SK-N-SH (cell line): ENCODE data around the gene CCR6. TPM values are rescaled to one million over a fixed set of nuclear protein-coding genes. Genes with fewer than 3 reads are reported as not detected.

Experiments
- CTCF ChIA-PET: fragments of 300-600, 350-600 bp; formaldehyde crosslinking; extraction: SDS; loops from one replicate; lab custom pipeline; 2021; lab: Yijun Ruan, JAX
- POLR2A ChIA-PET: fragments of 350-600 bp; sonication (Branson Sonifier 250); formaldehyde crosslinking; extraction: SDS; loops from one replicate; lab custom pipeline; 2020; ENCODE audit warnings: antibody characterized with exemption, inconsistent platforms; lab: Yijun Ruan, JAX
- DNase-seq: peaks from one replicate; pipeline ENCODE4 v3.0.0; 2012
- H2AFZ ChIP-seq: fragments of 200-600 bp; sonication (generic); 2 replicates; pipeline ENCODE4 v1.8.1; 2016; ENCODE audit warnings: antibody characterized with exemption, mild to moderate bottlenecking, low read depth
- H3F3A ChIP-seq: fragments of 200-600 bp; sonication (generic); replicated peaks from 2 replicates; pipeline ENCODE3; 2016; ENCODE audit warnings: antibody characterized with exemption, mild to moderate bottlenecking; ENCODE audit not compliant: insufficient read depth
- H3K27ac ChIP-seq, 2 experiments: fragments of 200-500 bp in 1 of 2; fragments of 200-600 bp in 1 of 2; sonication (Bioruptor generic) in 1 of 2; sonication (generic), shearing (Covaris generic) in 1 of 2; 2 replicates each; pipeline versions ENCODE4 v1.5.1 to v1.6.1; 2014 to 2016; ENCODE audit warnings: low read depth in 2 of 2, inconsistent platforms in 1 of 2, low read length in 1 of 2, mild to moderate bottlenecking in 1 of 2, mixed read lengths in 1 of 2
- H3K27me3 ChIP-seq: fragments of 200-600 bp; sonication (generic), shearing (Covaris generic); 2 replicates; pipeline ENCODE4 v1.6.1; 2016; ENCODE audit warnings: mixed run types; ENCODE audit not compliant: insufficient read depth
- H3K36me3 ChIP-seq, 2 experiments: fragments of 200-500 bp in 1 of 2; fragments of 200-600 bp in 1 of 2; sonication (Bioruptor generic) in 1 of 2; sonication (generic) in 1 of 2; replicated peaks in 1 of 2; 2 replicates each; pipeline versions ENCODE3 to v1.5.1; 2014 to 2016; ENCODE audit warnings: low read length in 1 of 2, mild to moderate bottlenecking in 1 of 2; ENCODE audit not compliant: insufficient read depth in 2 of 2, control insufficient read depth in 1 of 2
- H3K4me1 ChIP-seq, 2 experiments: fragments of 200-500 bp in 1 of 2; fragments of 200-600 bp in 1 of 2; sonication (Bioruptor generic) in 1 of 2; sonication (generic), shearing (Covaris generic) in 1 of 2; 2 replicates each; pipeline versions ENCODE4 v1.5.1 to v1.6.1; 2014 to 2016; ENCODE audit warnings: low read depth in 1 of 2, low read length in 1 of 2, mixed run types in 1 of 2; ENCODE audit not compliant: insufficient read depth in 2 of 2, control insufficient read depth in 1 of 2
- H3K4me2 ChIP-seq: fragments of 200-600 bp; sonication (generic), shearing (Covaris generic); 2 replicates; pipeline ENCODE4 v1.6.1; 2017; ENCODE audit warnings: mixed run types
- H3K4me3 ChIP-seq, 2 experiments: fragments of 200-500 bp in 1 of 2; fragments of 200-600 bp in 1 of 2; sonication (Bioruptor generic) in 1 of 2; sonication (generic), shearing (Covaris generic) in 1 of 2; 2 replicates each; pipeline versions ENCODE4 v1.5.1 to v1.8.1; 2014 to 2016; ENCODE audit warnings: low read depth in 2 of 2, inconsistent platforms in 1 of 2, low read length in 1 of 2, mild to moderate bottlenecking in 1 of 2, mixed read lengths in 1 of 2, moderate library complexity in 1 of 2
- H3K79me2 ChIP-seq: fragments of 200-600 bp; sonication (generic); 2 replicates; pipeline ENCODE4 v1.8.1; 2017; ENCODE audit warnings: mild to moderate bottlenecking; ENCODE audit not compliant: insufficient read depth
- H3K9ac ChIP-seq: fragments of 200-600 bp; sonication (generic); 2 replicates; pipeline ENCODE4 v1.6.1; 2017; ENCODE audit warnings: mixed run types
- H3K9me2 ChIP-seq: fragments of 200-600 bp; sonication (generic); 2 replicates; pipeline ENCODE4 v1.6.1; 2017; ENCODE audit warnings: mixed run types
- H3K9me3 ChIP-seq: fragments of 200-600 bp; sonication (generic); 2 replicates; pipeline ENCODE4 v1.6.1; 2017; ENCODE audit warnings: mixed run types, mild to moderate bottlenecking, moderate library complexity
- H4K20me1 ChIP-seq: fragments of 200-600 bp; sonication (generic); 2 replicates; pipeline ENCODE4 v1.6.1; 2017; ENCODE audit warnings: mild to moderate bottlenecking, mixed run types; ENCODE audit not compliant: insufficient read depth
- CHD2 ChIP-seq: fragments of 150-350 bp; IDR thresholded peaks from 2 replicates; pipeline ENCODE4 v1.6.1; 2018; ENCODE audit warnings: low read length; ENCODE audit not compliant: partially characterized antibody
- CTCF ChIP-seq: fragments of 200-600 bp; sonication (generic); IDR thresholded peaks from 2 replicates; pipeline ENCODE4 v1.6.1; 2017; ENCODE audit warnings: antibody characterized with exemption, mild to moderate bottlenecking, moderate library complexity
- ELF1 ChIP-seq: IDR thresholded peaks from 2 replicates; pipeline ENCODE4 v1.4.0; 2012
- EZH2phosphoT487 ChIP-seq: fragments of 200-600 bp; sonication (generic); IDR thresholded peaks from 2 replicates; pipeline ENCODE4 v1.6.1; 2017; ENCODE audit warnings: low read depth, mixed run types, mild to moderate bottlenecking, antibody characterized with exemption, moderate library complexity, borderline replicate concordance
- FOSL2 ChIP-seq: IDR thresholded peaks from 2 replicates; pipeline ENCODE4 v1.4.0; 2012; ENCODE audit warnings: low read depth, mild to moderate bottlenecking, moderate library complexity, borderline replicate concordance
- FOXM1 ChIP-seq: IDR thresholded peaks from 2 replicates; pipeline ENCODE4 v1.4.0; 2012; ENCODE audit warnings: low read depth, mild to moderate bottlenecking
- GATA2 ChIP-seq: sonication (generic); formaldehyde crosslinking; IDR thresholded peaks from 2 replicates; pipeline ENCODE4 v1.5.0; 2020; ENCODE audit warnings: mild to moderate bottlenecking, missing genetic modification reagents
- MAX ChIP-seq: IDR thresholded peaks from 2 replicates; pipeline ENCODE4 v1.4.0; 2012; ENCODE audit warnings: low read depth
- MXI1 ChIP-seq: IDR thresholded peaks from 2 replicates; pipeline ENCODE4 v1.6.1; 2012; ENCODE audit warnings: mild to moderate bottlenecking, low read depth, low read length, improper control_type of control experiment
- NFIC ChIP-seq: IDR thresholded peaks from 2 replicates; pipeline ENCODE4 v1.4.0; 2012; ENCODE audit warnings: borderline replicate concordance
- PBX3 ChIP-seq: IDR thresholded peaks from 2 replicates; pipeline ENCODE4; 2012
- RCOR1 ChIP-seq: fragments of 150-350 bp; IDR thresholded peaks from 2 replicates; pipeline ENCODE4 v1.6.1; 2017; ENCODE audit warnings: antibody characterized with exemption, low read length
- RFX5 ChIP-seq: IDR thresholded peaks from 2 replicates; pipeline ENCODE4 v1.6.1; 2012; ENCODE audit warnings: mild to moderate bottlenecking, improper control_type of control experiment, low read length
- RXRA ChIP-seq: IDR thresholded peaks from 2 replicates; pipeline ENCODE4 v1.4.0; 2012; ENCODE audit warnings: low read depth, mild to moderate bottlenecking, borderline replicate concordance
- SMC3 ChIP-seq: IDR thresholded peaks from 2 replicates; pipeline ENCODE4 v1.6.1; 2012; ENCODE audit warnings: low read depth, low read length, improper control_type of control experiment
- TAF1 ChIP-seq: IDR thresholded peaks from 2 replicates; pipeline ENCODE4 v1.6.1; 2012; ENCODE audit warnings: low read depth, mild to moderate bottlenecking, low read length, moderate library complexity, borderline replicate concordance
- TCF12 ChIP-seq: IDR thresholded peaks from 2 replicates; pipeline ENCODE4 v1.4.0; 2012
- TEAD4 ChIP-seq: IDR thresholded peaks from 2 replicates; pipeline ENCODE4 v1.4.0; 2012; ENCODE audit warnings: mild to moderate bottlenecking, borderline replicate concordance; ENCODE audit not compliant: insufficient read depth
- WGBS: methylation state at CpG from one replicate; pipeline ENCODE4 v1.1.6; 2017; ENCODE audit warnings: low lambda C conversion rate; 5-methylcytosine and 5-hydroxymethylcytosine counted together
- polyA plus RNA-seq, 3 experiments: library from polyadenylated mRNA; depleted of rRNA; stranded (reverse); fragments of >200 nt; gene quantifications; 2 replicates each; pipeline ENCODE4 v1.2.3, GENCODE V29; 2012
- TF ChIP-seq, protein P1 (sequence below): IDR thresholded peaks from 2 replicates; pipeline ENCODE4 v1.4.0; 2012; ENCODE audit warnings: low read depth, borderline replicate concordance

The CCR6 gene
- polyA plus RNA-seq, 1 of the 3 experiments (the other 2 are of a cell fraction), result not detected

GRCh38 chr6:167104388-167104787 is 18.5 kb upstream of the CCR6 start:
- POLR2A ChIA-PET, result no interaction called here
- DNase-seq, result no peak
- Histone ChIP-seq H3K4me2 (no peak overlapping the region), H3K4me3 (no peak overlapping the region), H3K27ac (no peak overlapping the region), H2AFZ (no peak overlapping the region), H3K9me3 (no peaks in the 10 kb centered on the region), H3K27me3 (no peaks in the 10 kb centered on the region), H4K20me1 (no peaks in the 10 kb centered on the region), H3F3A (no peaks in the 10 kb centered on the region), H3K36me3 (no peaks in the 10 kb centered on the region), H3K79me2 (no peaks in the 10 kb centered on the region), H3K4me1 (no peaks in the 10 kb centered on the region), H3K9me2 (no peaks in the 10 kb centered on the region)
- CTCF ChIA-PET, result no interaction called here
- 24% methylated on average over 3 of the region's 3 CpGs for WGBS
- TF ChIP-seq TCF12 (no peak), MAX (no peak), RCOR1 (no peak), GATA2 (no peak), RXRA (no peak), FOSL2 (no peak), TEAD4 (no peak), PBX3 (no peak), ELF1 (no peak), MXI1 (no peak), CTCF (no peak), RFX5 (no peak), NFIC (no peak), TAF1 (no peak), EZH2phosphoT487 (no peak), FOXM1 (no peak), CHD2 (no peak), SMC3 (no peak)
- TF ChIP-seq, protein P1, sequence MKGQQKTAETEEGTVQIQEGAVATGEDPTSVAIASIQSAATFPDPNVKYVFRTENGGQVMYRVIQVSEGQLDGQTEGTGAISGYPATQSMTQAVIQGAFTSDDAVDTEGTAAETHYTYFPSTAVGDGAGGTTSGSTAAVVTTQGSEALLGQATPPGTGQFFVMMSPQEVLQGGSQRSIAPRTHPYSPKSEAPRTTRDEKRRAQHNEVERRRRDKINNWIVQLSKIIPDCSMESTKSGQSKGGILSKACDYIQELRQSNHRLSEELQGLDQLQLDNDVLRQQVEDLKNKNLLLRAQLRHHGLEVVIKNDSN, result no peak
- TF ChIP-seq, all 33 proteins: peak for 0
- H3K9ac ChIP-seq, result no peak overlapping the region
